Measurements from ENCODE around the gene JARID2.
A peak's percentile ranks its signal among the peaks of the same experiment; 100 is the strongest.

The JARID2 gene

DNA sequence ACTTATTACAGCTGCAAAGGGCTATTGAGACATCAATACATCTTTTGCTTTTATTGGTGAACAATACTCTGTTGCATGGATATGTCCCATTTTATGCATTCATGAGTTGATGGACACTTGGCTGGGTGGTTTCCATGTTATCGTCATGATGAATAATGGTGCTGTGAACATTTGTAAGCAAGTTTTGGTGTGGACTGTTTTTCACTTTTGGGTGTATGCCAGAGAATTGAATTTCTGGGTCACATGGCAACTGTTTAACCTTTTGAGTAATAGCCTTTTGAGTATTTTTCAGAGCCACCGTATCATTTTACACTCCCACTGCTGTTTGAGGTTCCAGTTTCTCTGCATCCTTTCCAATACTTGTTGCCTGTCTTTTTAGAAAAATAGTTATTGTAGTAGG is 107.0 kb downstream of the JARID2 start:
- Histone ChIP-seq H3K9me3 (replicated peaks in 1 of 2; ENCODE audit: control insufficient read depth in 2 of 2, insufficient read depth in 1 of 2, low read depth in 1 of 2, low read length in 2 of 2) (peaks cover 0 to 3% of the 10 kb centered on the region in 2 donors), H2BK120ac (ENCODE audit: low read depth, low read length) (no peak overlapping the region), H3K4me2 (ENCODE audit: insufficient read depth, low read length, poor library complexity, severe bottlenecking) (no peak overlapping the region), H4K91ac (ENCODE audit: low read depth, low read length, poor library complexity) (no peak overlapping the region), H4K8ac (ENCODE audit: low read depth, low read length) (no peak overlapping the region), H2BK5ac (ENCODE audit: low read length) (no peak overlapping the region), H3K23ac (ENCODE audit: low read depth, low read length, poor library complexity) (no peak overlapping the region), H3K9ac (ENCODE audit: low read depth, low read length, poor library complexity) (no peak overlapping the region), H2AFZ (ENCODE audit: low read length) (no peak overlapping the region), H3K79me1 (ENCODE audit: low read depth, low read length) (no peaks in the 10 kb centered on the region), H3K4me3 (ENCODE audit: low read length in 2 of 2) (no peak overlapping the region), H3K27ac (replicated peaks; ENCODE audit: low read length) (no peak overlapping the region), H3K18ac (ENCODE audit: low read length) (no peak overlapping the region), H2AK5ac (ENCODE audit: low read depth, low read length) (no peak overlapping the region), H3K27me3 (ENCODE audit: control insufficient read depth in 3 of 3, insufficient read depth in 3 of 3, low read depth in 1 of 3, low read length in 3 of 3) (no peaks in the 10 kb centered on the region), H3K4ac (ENCODE audit: low read length) (no peak overlapping the region), H3K4me1 (ENCODE audit: control insufficient read depth in 2 of 2, insufficient read depth in 1 of 2, low read depth in 1 of 2, low read length in 2 of 2) (peaks cover 14 to 20% of the 10 kb centered on the region in 2 donors), H2BK12ac (ENCODE audit: low read length) (no peak overlapping the region), H2BK15ac (ENCODE audit: low read length) (no peak overlapping the region), H3K14ac (ENCODE audit: low read length) (no peak overlapping the region), H3K36me3 (replicated peaks in 1 of 2; ENCODE audit: control insufficient read depth in 2 of 2, insufficient read depth in 2 of 2, low read length in 2 of 2) (no peaks in the 10 kb centered on the region)
- WGBS, 2 donors (ENCODE audit: extremely low coverage in 2 of 2, insufficient read length in 2 of 2, insufficient replicate concordance in 1 of 2) = no CpG with 5 or more reads among the region's 2 CpGs
- DNase-seq (ENCODE audit: low spot score) = no peak

DNA sequence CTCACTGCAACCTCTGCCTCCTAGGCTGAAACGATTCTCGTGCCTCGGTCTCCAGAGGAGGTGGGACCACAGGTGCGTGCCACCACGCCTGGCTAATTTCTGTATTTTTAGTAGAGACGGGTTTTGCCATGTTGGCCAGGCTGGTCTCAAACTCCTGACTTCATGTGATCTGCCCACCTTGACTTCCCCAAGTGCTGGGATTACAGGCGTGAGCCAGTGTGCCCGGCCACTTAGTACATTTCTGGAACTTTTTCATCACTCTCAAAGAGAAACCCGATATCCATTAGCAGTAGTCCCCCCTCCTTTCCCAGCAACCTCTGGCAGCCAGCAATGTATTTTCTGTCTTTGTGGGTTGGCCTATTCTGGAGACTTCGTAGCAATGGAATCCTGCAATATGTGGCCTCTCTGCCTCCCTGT is 109.8 kb downstream of the JARID2 start:
- Histone ChIP-seq H3K4me2 (ENCODE audit: insufficient read depth, low read length, poor library complexity, severe bottlenecking) (no peak overlapping the region), H3K18ac (ENCODE audit: low read length) (no peak overlapping the region), H3K27ac (replicated peaks; ENCODE audit: low read length) (no peak overlapping the region), H3K4me3 (ENCODE audit: low read length in 2 of 2) (no peak overlapping the region), H2BK120ac (ENCODE audit: low read depth, low read length) (no peak overlapping the region), H2BK5ac (ENCODE audit: low read length) (no peak overlapping the region), H3K4ac (ENCODE audit: low read length) (no peak overlapping the region), H3K36me3 (replicated peaks in 1 of 2; ENCODE audit: control insufficient read depth in 2 of 2, insufficient read depth in 2 of 2, low read length in 2 of 2) (no peaks in the 10 kb centered on the region), H4K91ac (ENCODE audit: low read depth, low read length, poor library complexity) (no peak overlapping the region), H2BK12ac (ENCODE audit: low read length) (no peak overlapping the region), H3K14ac (ENCODE audit: low read length) (no peak overlapping the region), H3K23ac (ENCODE audit: low read depth, low read length, poor library complexity) (peak overlapping the region; percentile 29), H4K8ac (ENCODE audit: low read depth, low read length) (no peak overlapping the region), H2AK5ac (ENCODE audit: low read depth, low read length) (no peak overlapping the region), H3K9me3 (replicated peaks in 1 of 2; ENCODE audit: control insufficient read depth in 2 of 2, insufficient read depth in 1 of 2, low read depth in 1 of 2, low read length in 2 of 2) (peaks cover 0 to 3% of the 10 kb centered on the region in 2 donors), H2AFZ (ENCODE audit: low read length) (no peak overlapping the region), H3K27me3 (ENCODE audit: control insufficient read depth in 3 of 3, insufficient read depth in 3 of 3, low read depth in 1 of 3, low read length in 3 of 3) (no peaks in the 10 kb centered on the region), H3K9ac (ENCODE audit: low read depth, low read length, poor library complexity) (no peak overlapping the region), H2BK15ac (ENCODE audit: low read length) (no peak overlapping the region), H3K4me1 (ENCODE audit: control insufficient read depth in 2 of 2, insufficient read depth in 1 of 2, low read depth in 1 of 2, low read length in 2 of 2) (peaks cover 18 to 31% of the 10 kb centered on the region in 2 donors), H3K79me1 (ENCODE audit: low read depth, low read length) (no peaks in the 10 kb centered on the region)
- WGBS, 2 donors (ENCODE audit: extremely low coverage in 2 of 2, insufficient read length in 2 of 2, insufficient replicate concordance in 1 of 2) = no CpG with 5 or more reads among the region's 10 CpGs
- no peak for DNase-seq (ENCODE audit: low spot score)

DNA sequence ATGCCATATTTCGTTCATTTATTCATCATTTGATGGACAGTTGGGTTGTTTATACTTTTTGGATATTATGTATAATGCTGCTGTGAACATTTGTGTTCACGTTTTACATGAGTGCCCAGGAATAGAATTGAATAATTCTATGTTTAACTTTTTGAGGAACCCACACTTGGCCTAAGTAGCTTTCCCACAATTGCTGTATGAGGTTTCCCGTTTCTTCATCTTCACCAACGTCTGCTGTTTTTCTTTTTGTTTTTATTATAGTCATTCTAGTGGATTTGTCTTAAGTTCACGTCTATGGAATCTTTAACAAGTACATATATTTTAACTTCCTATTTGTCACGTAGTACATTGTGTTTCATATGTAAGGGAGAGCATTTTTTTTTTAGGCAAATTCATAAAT is 110.3 kb downstream of the JARID2 start:
- Histone ChIP-seq H3K9ac (ENCODE audit: low read depth, low read length, poor library complexity) (no peak overlapping the region), H3K4me3 (ENCODE audit: low read length in 2 of 2) (no peak overlapping the region), H3K4me1 (ENCODE audit: control insufficient read depth in 2 of 2, insufficient read depth in 1 of 2, low read depth in 1 of 2, low read length in 2 of 2) (peaks cover 18 to 31% of the 10 kb centered on the region in 2 donors), H2BK12ac (ENCODE audit: low read length) (no peak overlapping the region), H3K79me1 (ENCODE audit: low read depth, low read length) (no peaks in the 10 kb centered on the region), H2BK120ac (ENCODE audit: low read depth, low read length) (no peak overlapping the region), H4K8ac (ENCODE audit: low read depth, low read length) (no peak overlapping the region), H4K91ac (ENCODE audit: low read depth, low read length, poor library complexity) (no peak overlapping the region), H3K27me3 (ENCODE audit: control insufficient read depth in 3 of 3, insufficient read depth in 3 of 3, low read depth in 1 of 3, low read length in 3 of 3) (no peaks in the 10 kb centered on the region), H3K4ac (ENCODE audit: low read length) (no peak overlapping the region), H3K9me3 (replicated peaks in 1 of 2; ENCODE audit: control insufficient read depth in 2 of 2, insufficient read depth in 1 of 2, low read depth in 1 of 2, low read length in 2 of 2) (peaks cover 0 to 3% of the 10 kb centered on the region in 2 donors), H2BK5ac (ENCODE audit: low read length) (no peak overlapping the region), H3K4me2 (ENCODE audit: insufficient read depth, low read length, poor library complexity, severe bottlenecking) (no peak overlapping the region), H3K18ac (ENCODE audit: low read length) (no peak overlapping the region), H3K27ac (replicated peaks; ENCODE audit: low read length) (no peak overlapping the region), H2AFZ (ENCODE audit: low read length) (no peak overlapping the region), H2AK5ac (ENCODE audit: low read depth, low read length) (no peak overlapping the region), H3K14ac (ENCODE audit: low read length) (no peak overlapping the region), H3K23ac (ENCODE audit: low read depth, low read length, poor library complexity) (no peak overlapping the region), H3K36me3 (replicated peaks in 1 of 2; ENCODE audit: control insufficient read depth in 2 of 2, insufficient read depth in 2 of 2, low read length in 2 of 2) (no peaks in the 10 kb centered on the region), H2BK15ac (ENCODE audit: low read length) (no peak overlapping the region)
- WGBS, 2 donors (ENCODE audit: extremely low coverage in 2 of 2, insufficient read length in 2 of 2, insufficient replicate concordance in 1 of 2) = no CpG with 5 or more reads among the region's 6 CpGs
- DNase-seq (ENCODE audit: low spot score) = no peak

DNA sequence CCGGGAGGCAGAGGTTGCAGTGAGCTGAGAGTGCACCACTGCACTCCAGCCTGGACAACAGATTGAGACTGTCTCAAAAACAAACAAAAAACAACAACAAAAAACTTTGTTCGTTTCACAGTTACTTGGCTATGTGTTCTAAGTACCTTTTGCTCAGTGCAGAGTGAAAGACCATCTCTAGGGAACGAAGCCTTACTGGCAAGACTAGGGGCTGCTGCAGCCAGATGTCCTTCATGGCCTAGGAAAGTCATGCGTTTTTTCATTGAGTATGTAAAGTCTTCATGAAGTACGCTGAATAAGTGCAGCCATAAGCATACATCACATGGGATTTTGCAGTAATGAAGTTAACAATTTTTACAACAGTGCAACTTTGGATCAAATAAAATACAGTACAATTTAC is 111.1 kb downstream of the JARID2 start:
- Histone ChIP-seq H2BK12ac (ENCODE audit: low read length) (no peak overlapping the region), H3K4me1 (ENCODE audit: control insufficient read depth in 2 of 2, insufficient read depth in 1 of 2, low read depth in 1 of 2, low read length in 2 of 2) (peaks cover 15 to 31% of the 10 kb centered on the region in 2 donors), H3K23ac (ENCODE audit: low read depth, low read length, poor library complexity) (no peak overlapping the region), H4K8ac (ENCODE audit: low read depth, low read length) (no peak overlapping the region), H3K4me2 (ENCODE audit: insufficient read depth, low read length, poor library complexity, severe bottlenecking) (no peak overlapping the region), H2BK5ac (ENCODE audit: low read length) (no peak overlapping the region), H3K36me3 (replicated peaks in 1 of 2; ENCODE audit: control insufficient read depth in 2 of 2, insufficient read depth in 2 of 2, low read length in 2 of 2) (no peaks in the 10 kb centered on the region), H3K9ac (ENCODE audit: low read depth, low read length, poor library complexity) (no peak overlapping the region), H2AFZ (ENCODE audit: low read length) (no peak overlapping the region), H4K91ac (ENCODE audit: low read depth, low read length, poor library complexity) (no peak overlapping the region), H3K4me3 (ENCODE audit: low read length in 2 of 2) (no peak overlapping the region), H3K9me3 (replicated peaks in 1 of 2; ENCODE audit: control insufficient read depth in 2 of 2, insufficient read depth in 1 of 2, low read depth in 1 of 2, low read length in 2 of 2) (peaks cover 0 to 3% of the 10 kb centered on the region in 2 donors), H3K27me3 (ENCODE audit: control insufficient read depth in 3 of 3, insufficient read depth in 3 of 3, low read depth in 1 of 3, low read length in 3 of 3) (no peaks in the 10 kb centered on the region), H2BK120ac (ENCODE audit: low read depth, low read length) (no peak overlapping the region), H3K14ac (ENCODE audit: low read length) (no peak overlapping the region), H3K79me1 (ENCODE audit: low read depth, low read length) (no peaks in the 10 kb centered on the region), H2AK5ac (ENCODE audit: low read depth, low read length) (no peak overlapping the region), H3K18ac (ENCODE audit: low read length) (no peak overlapping the region), H3K27ac (replicated peaks; ENCODE audit: low read length) (no peak overlapping the region), H3K4ac (ENCODE audit: low read length) (no peak overlapping the region), H2BK15ac (ENCODE audit: low read length) (no peak overlapping the region)
- DNase-seq (ENCODE audit: low spot score) = no peak
- WGBS, 2 donors (ENCODE audit: extremely low coverage in 2 of 2, insufficient read length in 2 of 2, insufficient replicate concordance in 1 of 2) = no CpG with 5 or more reads among the region's 5 CpGs

All from neuronal stem cell (in vitro differentiated cells).